ENCODE measurements around the gene ATP12A. TPM values are rescaled to one million over a fixed set of nuclear protein-coding genes. Genes with fewer than 3 reads are reported as not detected.
A peak's percentile ranks its signal among the peaks of the same experiment; 100 is the strongest.

Gene ATP12A
- total RNA-seq, 1 donor from 2014 or later, result not detected

GRCh38 chr13:24740014-24740890, 60.0 kb downstream of the ATP12A start:
- Histone ChIP-seq H3K36me3 (ENCODE audit: control insufficient read depth in 3 of 3, insufficient read depth in 3 of 3, low read length in 3 of 3) (no peaks in the 10 kb centered on the region), H3K27me3 (ENCODE audit: control insufficient read depth in 3 of 3, insufficient read depth in 3 of 3, low read length in 3 of 3) (peaks cover 14 to 24% (median 22%) of the 10 kb centered on the region in 3 donors), H3K27ac (ENCODE audit: low read depth, low read length) (no peak overlapping the region), H3K9ac (ENCODE audit: low read depth in 1 of 3, low read length in 3 of 3) (no peak overlapping the region), H3K9me3 (ENCODE audit: control insufficient read depth in 3 of 3, low read length in 3 of 3) (no peaks in the 10 kb centered on the region), H3K4me3 (ENCODE audit: low read length in 3 of 3) (no peak overlapping the region), H3K4me1 (ENCODE audit: control insufficient read depth in 3 of 3, insufficient read depth in 3 of 3, low read length in 3 of 3) (no peaks in the 10 kb centered on the region)

GRCh38 chr13:24741016-24741662, 60.9 kb downstream of the ATP12A start:
- Histone ChIP-seq H3K9me3 (ENCODE audit: control insufficient read depth in 3 of 3, low read length in 3 of 3) (no peaks in the 10 kb centered on the region), H3K27me3 (ENCODE audit: control insufficient read depth in 3 of 3, insufficient read depth in 3 of 3, low read length in 3 of 3) (peaks cover 22 to 33% (median 30%) of the 10 kb centered on the region in 3 donors), H3K4me1 (ENCODE audit: control insufficient read depth in 3 of 3, insufficient read depth in 3 of 3, low read length in 3 of 3) (peaks cover 0 to under 1% (median 0%) of the 10 kb centered on the region in 3 donors), H3K36me3 (ENCODE audit: control insufficient read depth in 3 of 3, insufficient read depth in 3 of 3, low read length in 3 of 3) (no peaks in the 10 kb centered on the region), H3K4me3 (ENCODE audit: low read length in 3 of 3) (no peak overlapping the region), H3K9ac (ENCODE audit: low read depth in 1 of 3, low read length in 3 of 3) (no peak overlapping the region), H3K27ac (ENCODE audit: low read depth, low read length) (no peak overlapping the region)

GRCh38 chr13:24741791-24742190, 61.6 kb downstream of the ATP12A start:
- peaks cover 26 to 39% (median 36%) of the 10 kb centered on the region in 3 donors for H3K27me3 ChIP-seq (ENCODE audit: control insufficient read depth in 3 of 3, insufficient read depth in 3 of 3, low read length in 3 of 3)
- H3K9ac ChIP-seq (ENCODE audit: low read depth in 1 of 3, low read length in 3 of 3), result no peak overlapping the region
- H3K4me1 ChIP-seq (ENCODE audit: control insufficient read depth in 3 of 3, insufficient read depth in 3 of 3, low read length in 3 of 3), result peaks cover under 1 to 4% (median 2%) of the 10 kb centered on the region in 3 donors
- no peak overlapping the region for H3K4me3 ChIP-seq (ENCODE audit: low read length in 3 of 3)
- H3K36me3 ChIP-seq (ENCODE audit: control insufficient read depth in 3 of 3, insufficient read depth in 3 of 3, low read length in 3 of 3), result no peaks in the 10 kb centered on the region
- H3K9me3 ChIP-seq (ENCODE audit: control insufficient read depth in 3 of 3, low read length in 3 of 3), result no peaks in the 10 kb centered on the region
- H3K27ac ChIP-seq (ENCODE audit: low read depth, low read length), result no peak overlapping the region

GRCh38 chr13:24742294-24742693, 62.1 kb downstream of the ATP12A start:
- Histone ChIP-seq H3K27ac (ENCODE audit: low read depth, low read length) (no peak overlapping the region), H3K9me3 (ENCODE audit: control insufficient read depth in 3 of 3, low read length in 3 of 3) (no peaks in the 10 kb centered on the region), H3K4me1 (ENCODE audit: control insufficient read depth in 3 of 3, insufficient read depth in 3 of 3, low read length in 3 of 3) (peaks cover 4 to 8% (median 6%) of the 10 kb centered on the region in 3 donors), H3K27me3 (ENCODE audit: control insufficient read depth in 3 of 3, insufficient read depth in 3 of 3, low read length in 3 of 3) (peaks cover 31 to 44% (median 41%) of the 10 kb centered on the region in 3 donors), H3K9ac (ENCODE audit: low read depth in 1 of 3, low read length in 3 of 3) (no peak overlapping the region), H3K4me3 (ENCODE audit: low read length in 3 of 3) (no peak overlapping the region), H3K36me3 (ENCODE audit: control insufficient read depth in 3 of 3, insufficient read depth in 3 of 3, low read length in 3 of 3) (no peaks in the 10 kb centered on the region)

GRCh38 chr13:24742977-24743376, 62.8 kb downstream of the ATP12A start:
- Histone ChIP-seq H3K4me1 (ENCODE audit: control insufficient read depth in 3 of 3, insufficient read depth in 3 of 3, low read length in 3 of 3) (peaks cover 6 to 15% (median 7%) of the 10 kb centered on the region in 3 donors), H3K4me3 (ENCODE audit: low read length in 3 of 3) (no peak overlapping the region), H3K27ac (ENCODE audit: low read depth, low read length) (no peak overlapping the region), H3K9me3 (ENCODE audit: control insufficient read depth in 3 of 3, low read length in 3 of 3) (no peaks in the 10 kb centered on the region), H3K9ac (ENCODE audit: low read depth in 1 of 3, low read length in 3 of 3) (no peak overlapping the region), H3K36me3 (ENCODE audit: control insufficient read depth in 3 of 3, insufficient read depth in 3 of 3, low read length in 3 of 3) (no peaks in the 10 kb centered on the region), H3K27me3 (ENCODE audit: control insufficient read depth in 3 of 3, insufficient read depth in 3 of 3, low read length in 3 of 3) (peaks cover 36 to 51% (median 46%) of the 10 kb centered on the region in 3 donors)

GRCh38 chr13:24744247-24744646, 64.0 kb downstream of the ATP12A start:
- no peak overlapping the region for H3K9ac ChIP-seq (ENCODE audit: low read depth in 1 of 3, low read length in 3 of 3)
- no peaks in the 10 kb centered on the region for H3K9me3 ChIP-seq (ENCODE audit: control insufficient read depth in 3 of 3, low read length in 3 of 3)
- H3K36me3 ChIP-seq (ENCODE audit: control insufficient read depth in 3 of 3, insufficient read depth in 3 of 3, low read length in 3 of 3), result no peaks in the 10 kb centered on the region
- peaks cover 7 to 17% (median 8%) of the 10 kb centered on the region in 3 donors for H3K4me1 ChIP-seq (ENCODE audit: control insufficient read depth in 3 of 3, insufficient read depth in 3 of 3, low read length in 3 of 3)
- peaks cover 42 to 54% (median 50%) of the 10 kb centered on the region in 3 donors for H3K27me3 ChIP-seq (ENCODE audit: control insufficient read depth in 3 of 3, insufficient read depth in 3 of 3, low read length in 3 of 3)
- no peak overlapping the region for H3K27ac ChIP-seq (ENCODE audit: low read depth, low read length)
- H3K4me3 ChIP-seq (ENCODE audit: low read length in 3 of 3), result no peak overlapping the region

GRCh38 chr13:24745516-24745860, 65.3 kb downstream of the ATP12A start:
- H3K36me3 ChIP-seq (ENCODE audit: control insufficient read depth in 3 of 3, insufficient read depth in 3 of 3, low read length in 3 of 3), result no peaks in the 10 kb centered on the region
- no peaks in the 10 kb centered on the region for H3K9me3 ChIP-seq (ENCODE audit: control insufficient read depth in 3 of 3, low read length in 3 of 3)
- no peak overlapping the region for H3K27ac ChIP-seq (ENCODE audit: low read depth, low read length)
- peaks cover 42 to 54% (median 50%) of the 10 kb centered on the region in 3 donors for H3K27me3 ChIP-seq (ENCODE audit: control insufficient read depth in 3 of 3, insufficient read depth in 3 of 3, low read length in 3 of 3)
- H3K4me3 ChIP-seq (ENCODE audit: low read length in 3 of 3), result no peak overlapping the region
- no peak overlapping the region for H3K9ac ChIP-seq (ENCODE audit: low read depth in 1 of 3, low read length in 3 of 3)
- H3K4me1 ChIP-seq (ENCODE audit: control insufficient read depth in 3 of 3, insufficient read depth in 3 of 3, low read length in 3 of 3), result peaks cover 7 to 17% (median 8%) of the 10 kb centered on the region in 3 donors

- H3K27me3 ChIP-seq (ENCODE audit: control insufficient read depth in 3 of 3, insufficient read depth in 3 of 3, low read length in 3 of 3), result peaks cover 42 to 54% (median 50%) of the 10 kb centered on the region in 3 donors
- peaks cover 7 to 17% (median 8%) of the 10 kb centered on the region in 3 donors for H3K4me1 ChIP-seq (ENCODE audit: control insufficient read depth in 3 of 3, insufficient read depth in 3 of 3, low read length in 3 of 3)
- H3K9ac ChIP-seq (ENCODE audit: low read depth in 1 of 3, low read length in 3 of 3), result no peak overlapping the region
- H3K9me3 ChIP-seq (ENCODE audit: control insufficient read depth in 3 of 3, low read length in 3 of 3), result no peaks in the 10 kb centered on the region
- H3K27ac ChIP-seq (ENCODE audit: low read depth, low read length), result no peak overlapping the region
- H3K4me3 ChIP-seq (ENCODE audit: low read length in 3 of 3), result no peak overlapping the region
- no peaks in the 10 kb centered on the region for H3K36me3 ChIP-seq (ENCODE audit: control insufficient read depth in 3 of 3, insufficient read depth in 3 of 3, low read length in 3 of 3)
Measured at GRCh38 chr13:24745861-24746617, 65.8 kb downstream of the ATP12A start.

GRCh38 chr13:24746618-24747247, 66.5 kb downstream of the ATP12A start:
- H3K36me3 ChIP-seq (ENCODE audit: control insufficient read depth in 3 of 3, insufficient read depth in 3 of 3, low read length in 3 of 3), result no peaks in the 10 kb centered on the region
- H3K9me3 ChIP-seq (ENCODE audit: control insufficient read depth in 3 of 3, low read length in 3 of 3), result no peaks in the 10 kb centered on the region
- no peak overlapping the region for H3K9ac ChIP-seq (ENCODE audit: low read depth in 1 of 3, low read length in 3 of 3)
- peaks cover 42 to 52% (median 52%) of the 10 kb centered on the region in 3 donors for H3K27me3 ChIP-seq (ENCODE audit: control insufficient read depth in 3 of 3, insufficient read depth in 3 of 3, low read length in 3 of 3)
- peaks cover 7 to 17% (median 8%) of the 10 kb centered on the region in 3 donors for H3K4me1 ChIP-seq (ENCODE audit: control insufficient read depth in 3 of 3, insufficient read depth in 3 of 3, low read length in 3 of 3)
- no peak overlapping the region for H3K27ac ChIP-seq (ENCODE audit: low read depth, low read length)
- peak overlapping the region; percentile 20 to 65 (median 54) for H3K4me3 ChIP-seq (ENCODE audit: low read length in 3 of 3)

All from skeletal muscle tissue (tissue), 4 donors.